T1000 (cell line): ENCODE measurements around the gene SH2D7.
A peak's percentile ranks its signal among the peaks of the same experiment; 100 is the strongest.

Experiments
- DNase-seq: peaks from one replicate; lab custom pipeline; 2025; ENCODE audit warnings: mixed read lengths; lab: John Stamatoyannopoulos, UW

The SH2D7 gene

DNA sequence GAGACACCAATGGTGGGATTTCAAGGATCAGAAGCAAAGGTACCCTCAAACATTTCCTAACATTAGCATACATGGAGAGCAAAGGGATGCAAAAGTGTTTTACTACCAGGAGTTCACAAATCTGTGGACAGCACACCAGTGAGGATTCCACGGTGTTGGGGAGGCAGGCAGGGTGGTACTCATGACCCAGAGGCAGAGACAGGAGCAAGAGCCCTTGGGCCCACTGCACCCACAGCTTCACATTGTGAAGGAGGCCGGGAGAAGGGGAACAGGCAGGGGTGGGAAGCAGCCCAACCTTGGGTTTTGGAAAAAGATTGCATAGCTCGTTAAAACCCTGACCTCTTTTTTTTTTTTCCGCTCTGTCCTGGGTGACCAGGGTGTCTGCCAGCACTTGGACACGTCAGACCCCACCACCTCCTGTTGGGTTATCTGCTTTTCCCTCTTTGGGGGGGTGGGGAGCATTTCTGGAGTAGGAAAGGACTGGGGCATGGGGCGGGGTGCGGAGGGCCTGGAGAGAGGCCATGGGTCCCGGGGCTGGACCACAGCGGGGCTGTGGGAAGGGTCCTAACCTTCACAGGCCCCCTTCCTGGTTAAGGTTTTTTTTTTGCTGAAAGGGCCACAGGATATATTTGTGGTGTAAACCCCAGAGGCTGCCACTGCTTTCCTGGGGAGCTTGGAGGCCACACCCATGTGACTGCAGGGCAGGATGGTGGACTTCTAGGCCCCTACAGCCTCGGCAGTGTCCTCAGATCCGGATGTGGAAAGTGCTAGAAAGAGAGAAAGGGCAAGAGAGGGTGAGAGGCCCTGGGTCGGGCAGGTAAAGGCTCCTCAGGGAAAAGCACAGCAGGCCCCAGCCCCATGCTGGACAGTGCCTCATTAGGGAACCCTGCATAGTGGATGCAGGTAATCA, 12.5 kb downstream of the SH2D7 start:
- DNase-seq, result no peak

DNA sequence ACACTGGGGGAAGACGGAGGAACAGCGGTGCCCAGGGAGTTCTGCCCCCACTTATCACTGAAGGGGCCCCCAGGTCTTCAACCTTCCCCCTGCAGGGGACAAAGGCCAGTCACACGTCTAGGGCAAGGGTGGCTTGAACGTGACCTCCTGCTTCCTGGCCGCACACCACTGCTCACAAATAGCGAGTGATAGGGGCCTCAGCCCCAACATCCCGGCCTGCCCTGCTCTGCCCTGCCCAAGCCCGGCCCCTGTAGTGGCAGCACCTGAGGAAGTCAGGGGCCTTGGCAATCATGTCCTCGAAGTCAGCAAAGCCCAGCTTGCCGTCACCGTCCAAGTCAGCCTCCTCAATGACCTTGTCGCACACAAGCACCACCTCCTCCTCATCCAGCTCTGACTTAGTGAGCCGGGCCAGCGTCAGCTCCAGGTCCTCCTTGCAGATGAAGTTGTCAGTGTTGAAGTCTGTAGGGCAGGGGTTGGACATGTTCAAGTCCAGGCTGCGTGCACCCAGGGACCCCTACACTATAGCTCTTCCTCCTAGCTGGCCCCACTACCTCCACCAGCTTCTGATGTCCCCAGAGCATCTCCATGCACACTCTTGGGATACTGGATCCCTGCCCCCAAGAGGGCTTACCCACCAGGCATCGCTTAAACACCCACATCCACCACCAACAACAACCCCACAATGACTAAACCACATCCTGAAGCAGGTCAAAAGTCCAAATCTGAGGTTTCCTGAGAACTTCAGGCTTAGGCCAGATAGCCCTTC, 13.3 kb downstream of the SH2D7 start:
- DNase-seq, result no peak

DNA sequence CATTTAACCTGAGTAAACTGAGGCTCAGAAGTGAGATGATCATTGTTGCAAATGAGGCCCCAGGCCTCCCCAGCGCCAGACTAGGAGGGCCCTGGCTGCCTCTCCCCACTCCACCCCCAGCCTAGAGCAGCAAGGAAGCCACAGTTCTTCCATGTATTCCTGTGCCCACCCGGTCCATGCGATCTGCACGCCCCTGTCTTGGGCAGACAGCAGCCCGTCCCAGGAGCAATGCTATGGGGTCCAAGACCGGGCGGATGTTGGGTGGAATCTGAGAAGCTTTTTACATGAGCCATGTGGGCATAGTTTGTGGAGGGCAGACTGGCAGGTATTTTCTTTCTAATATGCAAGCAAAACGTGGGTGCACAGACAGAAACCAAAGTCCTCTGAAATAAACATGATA, 15.1 kb downstream of the SH2D7 start:
- no peak for DNase-seq

DNA sequence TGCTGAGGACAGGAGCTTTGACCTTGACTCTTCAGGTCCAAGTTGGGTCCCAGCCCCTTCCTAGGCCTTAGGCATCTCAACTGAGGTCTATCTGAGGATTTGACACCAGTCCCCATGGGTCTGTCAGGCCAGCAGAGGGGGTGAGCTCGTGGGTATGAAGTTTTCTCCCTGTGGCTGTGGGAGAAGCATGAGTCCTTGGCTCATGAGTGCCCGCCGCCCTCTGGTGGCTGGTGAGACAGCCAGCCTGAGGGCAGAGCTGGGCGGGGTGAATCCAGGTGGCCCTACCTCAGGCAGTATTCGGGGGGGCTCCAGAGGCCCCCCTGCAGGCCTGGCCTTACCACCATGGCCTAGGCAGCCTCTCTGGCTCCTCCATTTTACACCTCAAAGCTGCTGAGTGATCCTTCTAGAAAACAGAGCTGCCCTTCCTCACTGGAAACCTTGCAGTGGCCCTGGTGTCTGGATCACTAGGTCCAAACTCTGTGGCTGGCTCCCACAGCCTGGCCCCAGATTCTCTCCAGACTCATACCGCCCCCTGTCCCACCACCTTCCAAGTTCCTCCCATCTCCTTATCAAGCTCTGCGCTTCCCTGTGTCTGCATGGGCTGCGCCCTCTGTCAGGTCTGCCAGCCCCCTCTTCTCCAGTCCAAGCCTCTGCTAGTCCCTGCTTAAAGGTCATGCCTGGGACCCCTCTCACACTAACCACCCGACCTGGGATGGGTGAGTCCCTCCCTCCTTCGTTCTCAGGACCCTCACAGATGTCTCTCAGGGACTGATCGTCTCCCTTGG, 16.1 kb downstream of the SH2D7 start:
- peak; percentile 58 for DNase-seq

DNA sequence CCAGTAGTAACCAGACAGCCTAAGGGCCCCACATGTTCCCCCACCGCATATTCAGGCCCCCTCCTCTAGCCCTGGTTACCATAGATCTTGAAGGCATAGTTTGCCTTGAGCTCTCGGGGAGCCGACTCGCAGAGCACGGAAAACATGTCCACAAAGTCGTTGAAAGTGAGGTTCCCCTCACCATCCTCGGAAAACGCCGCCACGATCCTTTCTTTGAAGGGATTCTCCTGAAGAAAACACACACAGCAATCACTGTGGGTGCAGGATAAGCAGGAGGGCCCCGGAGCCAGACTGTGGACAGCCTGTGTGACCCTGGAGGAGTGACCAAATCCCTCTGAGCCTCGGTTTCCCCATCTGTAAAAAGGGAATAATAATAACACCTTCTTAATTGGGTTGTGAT, 16.8 kb downstream of the SH2D7 start:
- no peak for DNase-seq

DNA sequence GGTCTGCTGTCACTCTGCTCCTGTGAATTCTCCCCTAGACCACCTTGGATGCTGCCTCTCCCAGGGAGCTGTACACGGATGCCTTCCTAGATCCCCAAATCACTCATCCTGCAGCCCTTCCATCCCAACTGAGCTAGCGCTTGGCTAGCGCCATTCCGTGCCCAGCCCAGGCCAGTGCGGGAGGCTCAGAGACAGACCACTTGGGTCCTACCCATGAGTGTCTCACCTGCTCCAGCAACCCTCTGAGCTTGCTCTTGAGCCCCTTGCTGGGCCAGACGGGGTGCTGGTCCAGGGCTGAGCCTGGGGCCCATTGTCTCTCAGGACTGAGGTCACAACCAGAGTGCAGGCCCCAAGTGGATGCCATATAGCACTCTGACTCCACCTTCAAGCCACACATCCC, 17.7 kb downstream of the SH2D7 start:
- DNase-seq, result no peak

DNA sequence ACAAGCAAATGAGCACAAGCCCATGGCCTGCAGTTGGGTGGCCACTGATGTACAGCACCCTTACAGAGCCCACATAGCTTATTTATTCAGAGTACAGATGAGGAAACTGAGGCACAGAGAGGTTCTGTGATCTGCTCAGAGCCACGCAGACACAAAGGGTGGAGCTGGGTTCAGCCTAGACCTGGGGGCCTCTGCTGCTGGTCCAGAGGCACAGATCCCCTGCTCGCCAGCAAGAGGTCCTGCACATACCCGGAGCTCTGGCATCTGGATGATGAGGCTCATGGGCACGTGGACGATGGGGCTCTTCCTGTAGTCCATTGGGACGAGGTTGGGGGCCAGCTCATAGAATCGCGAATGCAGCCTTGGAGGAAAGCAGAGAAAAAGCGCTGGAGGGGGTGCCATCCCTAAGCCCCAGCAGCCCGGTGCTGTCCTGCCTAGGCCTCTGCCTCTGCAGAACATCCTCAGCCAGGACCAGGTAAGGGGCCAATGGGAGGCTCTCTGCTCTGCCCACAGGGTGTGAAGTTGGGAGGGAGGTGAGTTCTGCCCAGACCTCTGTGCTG, 18.6 kb downstream of the SH2D7 start:
- no peak for DNase-seq

DNA sequence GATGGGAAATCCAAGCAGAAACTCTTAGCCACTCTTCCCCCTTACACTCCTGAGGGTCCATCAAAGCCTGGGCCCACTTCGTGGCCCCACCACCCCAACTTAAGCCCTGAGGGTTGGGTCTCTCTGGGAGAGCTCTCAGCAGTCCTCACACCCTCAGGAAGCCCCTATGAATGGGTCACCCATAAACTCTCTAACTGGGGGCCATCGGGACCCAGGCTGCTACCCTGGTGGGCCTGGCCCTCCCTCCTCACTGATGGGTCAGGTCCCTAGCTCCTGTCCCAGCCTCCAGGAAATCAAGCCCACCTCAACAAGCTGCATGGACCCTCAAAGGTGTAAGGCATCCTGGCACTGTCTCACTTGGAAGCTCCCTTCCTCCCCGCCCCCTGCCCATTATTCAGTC, 19.4 kb downstream of the SH2D7 start:
- no peak for DNase-seq

DNA sequence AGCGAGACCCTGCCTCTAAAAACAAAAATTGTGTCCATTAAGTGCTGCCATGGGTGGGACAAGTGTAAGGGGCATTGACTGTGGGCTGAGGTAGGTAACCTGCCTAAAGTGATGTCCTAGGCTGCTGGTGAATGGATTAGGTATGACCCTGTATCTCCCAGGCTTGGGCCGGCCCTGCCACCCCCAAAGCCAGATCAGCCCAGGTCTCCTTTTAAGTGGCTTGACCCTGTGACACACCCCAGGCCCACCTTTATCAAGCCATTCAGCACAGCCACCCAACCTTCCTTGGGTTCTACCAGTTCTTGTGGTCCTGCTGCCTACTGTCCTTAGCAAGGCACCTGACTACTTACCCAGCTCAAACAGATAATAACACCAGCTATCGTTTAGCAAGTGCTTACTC, 20.2 kb downstream of the SH2D7 start:
- DNase-seq, result no peak

DNA sequence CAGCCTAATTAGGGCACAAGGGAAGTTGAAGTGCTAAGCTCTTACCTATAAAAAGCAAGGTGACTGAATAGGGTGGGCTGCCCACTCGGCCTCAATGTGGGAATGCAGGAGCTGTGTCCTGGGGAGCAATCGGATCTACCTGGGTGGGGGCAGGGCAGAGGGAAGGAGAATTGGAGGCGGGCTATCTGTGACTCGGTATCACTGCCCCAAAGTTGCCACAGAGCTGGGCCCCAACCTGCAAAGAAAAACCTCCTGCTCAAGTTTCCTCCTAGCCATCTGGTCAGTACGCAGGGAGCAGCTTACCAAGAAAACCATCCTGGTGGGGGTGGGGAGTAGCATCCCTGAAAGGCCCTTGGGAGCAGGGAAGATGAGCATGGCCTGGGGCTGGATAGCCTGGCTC, 28.2 kb downstream of the SH2D7 start:
- DNase-seq, result no peak

DNA sequence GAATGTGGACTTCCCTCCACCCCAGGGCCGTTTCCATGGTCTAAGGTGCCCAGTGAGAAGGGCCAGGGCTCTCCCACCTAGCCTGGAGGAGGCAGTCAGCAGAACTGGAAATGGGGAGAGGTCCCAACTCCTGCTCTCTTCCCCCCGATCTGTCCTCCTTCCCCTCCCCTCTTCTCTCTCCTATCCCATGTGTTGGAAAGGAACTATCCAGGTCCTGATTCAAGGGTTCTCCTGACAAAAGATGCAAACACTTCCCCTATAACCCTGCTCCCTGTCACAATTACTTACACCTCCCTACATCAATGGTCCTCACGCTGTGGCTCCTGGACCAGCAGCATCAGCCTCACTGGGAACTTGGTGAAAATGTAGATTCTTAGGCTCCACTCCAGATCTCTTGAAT, 32.9 kb downstream of the SH2D7 start:
- DNase-seq, result no peak

DNA sequence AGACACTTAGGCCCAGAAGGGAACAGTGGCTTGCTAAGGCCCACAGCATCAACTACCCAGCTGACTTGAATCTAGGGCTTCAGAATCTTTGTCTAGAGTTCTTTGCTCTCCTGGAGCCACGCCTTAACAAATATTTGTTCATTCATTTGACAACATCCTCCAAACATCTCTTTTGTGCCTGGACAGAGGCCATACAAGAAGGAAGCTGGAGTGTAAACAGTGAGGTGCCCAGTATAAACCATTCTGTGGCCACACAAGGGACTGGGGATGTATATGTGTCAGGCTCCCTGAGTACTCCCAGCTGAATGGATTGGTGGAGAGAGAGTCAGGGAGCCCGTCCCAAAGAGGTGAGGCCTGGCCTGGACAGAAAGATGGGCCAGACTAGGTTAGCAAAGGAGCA, 35.5 kb downstream of the SH2D7 start:
- DNase-seq, result no peak

DNA sequence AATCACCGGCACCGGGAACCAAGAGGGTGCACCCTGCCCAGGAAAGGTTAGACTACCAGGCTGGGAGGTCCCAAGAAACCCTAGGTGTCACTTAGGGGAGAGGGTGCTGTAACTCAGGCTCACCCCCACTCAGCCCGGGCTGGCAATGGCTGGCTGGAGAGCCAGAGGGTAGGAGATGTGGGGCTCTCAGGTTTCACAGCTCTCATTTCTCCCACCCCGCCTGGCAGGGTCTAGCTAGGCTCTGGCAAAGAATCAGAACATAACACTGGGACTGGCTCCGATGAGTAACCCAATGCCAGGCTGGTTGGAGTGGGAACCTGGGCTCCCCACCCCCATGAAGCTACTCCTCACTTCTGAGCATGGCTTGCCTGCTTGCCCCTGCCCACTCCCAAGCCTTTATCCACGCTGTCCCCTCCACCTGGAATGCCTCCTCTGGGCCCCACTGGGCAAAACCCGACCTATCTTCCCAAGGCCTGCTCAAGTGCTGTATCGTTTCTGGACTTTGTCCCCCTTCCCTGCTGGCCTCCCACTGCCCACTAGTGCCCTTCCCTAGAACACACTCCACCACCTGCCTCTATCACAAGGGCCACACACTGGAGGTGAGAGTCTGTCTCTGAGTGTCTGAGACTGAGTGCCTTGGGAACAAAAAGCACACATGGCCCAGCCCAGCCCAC, 36.9 kb downstream of the SH2D7 start:
- DNase-seq, result no peak

DNA sequence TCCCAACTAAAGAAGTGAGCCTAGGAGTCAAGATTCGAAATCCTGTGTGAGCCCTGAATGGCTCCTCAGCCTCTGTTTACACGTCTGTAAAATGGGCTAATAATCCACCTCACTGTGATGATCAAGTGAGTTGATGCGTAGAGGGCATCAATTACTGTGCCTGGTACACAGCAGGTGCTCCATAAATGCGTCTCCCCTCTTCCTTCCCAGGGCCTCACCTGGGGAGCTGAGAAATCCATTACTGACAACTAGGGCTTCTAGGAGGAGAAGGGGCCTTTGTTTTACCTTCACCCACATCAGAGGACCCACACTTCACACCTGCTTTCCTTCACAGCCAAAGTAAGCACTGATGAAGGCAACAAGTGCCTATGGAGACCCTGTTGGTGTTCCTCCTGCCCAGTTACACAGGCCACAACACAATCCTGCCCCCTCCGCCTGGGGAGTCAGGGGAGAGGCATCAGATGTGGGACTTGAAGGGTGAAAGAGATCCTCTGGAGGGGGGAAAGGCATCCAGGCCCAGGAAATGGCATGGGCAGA, 37.5 kb downstream of the SH2D7 start:
- no peak for DNase-seq

DNA sequence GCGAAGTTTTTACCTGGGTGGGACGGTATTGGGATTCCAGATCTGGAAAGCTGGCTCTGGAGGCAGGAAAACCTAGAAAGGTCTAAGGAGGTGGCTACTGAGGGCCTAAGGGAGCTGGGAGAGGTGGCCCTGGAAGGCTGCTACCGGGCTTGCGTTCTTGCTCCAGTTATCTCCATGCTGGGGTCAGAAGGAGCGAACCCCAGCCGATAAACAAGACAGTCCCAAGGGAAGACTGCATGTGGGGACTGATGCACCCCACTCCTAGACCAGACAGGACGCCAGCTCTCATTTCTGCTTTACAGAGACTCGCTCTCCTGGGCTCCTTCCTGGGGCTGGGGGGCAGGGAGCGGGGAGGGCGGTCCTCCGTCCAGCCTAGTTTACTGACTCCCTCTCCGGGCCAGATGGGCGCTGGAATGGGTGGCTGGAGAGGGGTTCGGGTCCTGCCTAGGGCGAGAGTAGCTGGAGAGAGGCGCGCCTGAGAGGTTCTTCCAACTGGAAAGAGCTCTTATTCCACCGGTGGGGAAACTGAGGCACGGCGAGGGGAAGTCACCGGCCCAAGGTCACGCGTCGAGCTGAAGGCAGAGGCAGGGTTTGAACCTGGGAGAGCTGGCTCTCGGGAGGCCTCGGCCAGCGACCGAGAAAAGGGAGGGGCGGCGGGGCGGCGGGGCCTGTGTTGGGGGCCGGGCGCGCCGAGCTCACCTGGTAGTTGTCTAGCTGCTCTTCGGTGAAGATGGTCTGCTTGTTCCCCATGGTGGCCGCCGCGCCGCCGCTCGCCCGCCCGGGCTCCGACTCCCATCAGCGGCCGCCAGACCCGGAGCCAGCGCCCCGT, 38.3 kb downstream of the SH2D7 start:
- no peak for DNase-seq

DNA sequence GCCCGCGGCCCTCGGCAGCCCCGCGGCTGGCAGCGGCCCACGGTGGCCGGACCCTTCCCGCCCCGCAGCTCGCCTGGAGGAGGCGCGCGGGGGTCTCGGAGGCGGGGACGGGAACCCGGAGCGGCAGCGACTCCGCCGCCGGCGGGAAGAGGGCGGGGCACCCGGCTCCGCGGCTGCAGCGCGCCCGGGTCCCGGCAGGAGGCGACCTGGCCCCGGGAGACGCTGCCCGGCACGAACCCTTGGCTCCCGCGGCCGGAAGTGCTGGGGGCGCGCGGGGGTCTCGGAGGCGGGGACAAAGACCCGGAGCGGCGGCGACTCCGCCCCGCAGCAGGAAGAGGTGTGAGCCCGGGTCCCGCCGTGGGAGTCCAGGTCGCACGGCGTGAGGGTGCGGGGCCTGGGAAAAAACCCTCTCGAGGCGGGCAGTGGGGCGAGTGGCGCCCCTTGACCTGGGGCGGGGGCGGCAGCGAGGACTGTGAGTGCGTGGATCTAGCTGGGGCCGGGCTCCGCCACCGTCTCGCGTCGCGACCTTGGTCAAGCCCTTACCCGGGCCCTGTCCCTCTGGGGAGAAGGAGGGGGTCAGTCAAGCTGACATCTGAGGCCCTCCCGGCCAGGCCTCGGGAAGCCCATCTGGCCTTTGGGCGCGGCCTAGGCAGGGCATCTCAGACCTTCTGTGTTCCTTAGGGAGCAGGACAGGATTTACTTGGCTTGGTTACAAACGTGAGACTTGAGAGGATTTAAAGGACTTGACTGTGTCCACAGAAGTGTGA, 39.1 kb downstream of the SH2D7 start, which contains the start of gene CIB2:
TSS of gene CIB2 (minus strand) at position 151 of the 767 bp plus-strand sequence. CDS start 230 bp downstream, outside the sequence.
- DNase-seq, result peak; percentile 18

DNA sequence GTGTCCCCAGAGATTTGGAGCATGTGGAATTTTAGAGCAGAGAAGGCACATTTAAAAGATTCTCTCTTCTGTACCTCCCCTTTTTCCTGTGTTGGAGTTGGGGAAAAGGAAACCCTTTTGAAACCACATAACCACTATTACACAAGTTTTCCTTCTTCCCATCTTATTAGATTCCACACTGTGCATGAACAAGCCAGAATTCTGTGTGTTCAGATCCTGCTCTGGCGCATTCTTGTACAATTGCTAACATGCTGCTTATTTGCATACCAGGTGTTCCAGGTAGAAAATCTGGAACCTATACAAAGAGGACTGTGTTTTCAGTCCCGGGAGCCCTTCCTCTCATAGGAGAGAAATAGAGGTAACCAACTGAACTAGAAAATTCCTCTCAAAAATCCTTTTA, 41.4 kb downstream of the SH2D7 start:
- no peak for DNase-seq

DNA sequence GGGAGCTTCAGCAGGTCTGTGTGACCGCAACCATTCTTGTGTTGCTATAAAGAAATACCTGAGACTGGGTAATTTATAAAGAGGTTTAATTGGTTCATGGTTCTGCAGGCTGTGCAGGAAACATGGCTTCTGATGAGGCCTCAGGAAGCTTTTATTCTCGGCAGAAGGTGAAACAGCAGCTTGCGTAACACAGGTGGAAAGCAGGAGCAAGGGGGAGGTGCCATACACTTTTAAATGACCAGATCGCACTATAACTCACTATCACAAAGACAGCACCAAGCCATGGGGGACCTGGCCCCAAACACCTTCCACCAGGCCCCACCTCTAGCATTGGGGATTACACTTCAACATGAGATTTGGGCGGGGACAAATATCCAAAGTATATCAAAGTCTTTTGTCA, 47.2 kb downstream of the SH2D7 start:
- DNase-seq, result no peak

DNA sequence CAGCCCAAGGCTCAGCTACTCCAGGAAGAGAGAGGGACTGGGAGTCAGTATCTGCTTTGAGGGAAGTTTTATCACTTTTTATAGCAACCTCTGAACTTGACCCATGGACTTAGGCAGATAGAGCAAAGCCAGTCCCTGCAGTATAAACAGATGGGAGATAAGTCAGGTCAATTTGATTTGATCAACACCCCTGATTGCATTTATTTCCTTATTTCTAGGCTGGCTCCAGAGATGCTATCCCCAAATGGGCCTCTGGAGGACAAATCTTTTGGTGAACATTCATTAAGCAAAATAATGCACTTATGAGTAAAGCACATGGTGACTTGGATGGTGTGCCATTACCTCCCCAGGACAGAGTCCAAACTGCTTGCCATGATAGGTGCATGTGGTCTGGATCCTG, 47.9 kb downstream of the SH2D7 start:
- DNase-seq, result no peak

DNA sequence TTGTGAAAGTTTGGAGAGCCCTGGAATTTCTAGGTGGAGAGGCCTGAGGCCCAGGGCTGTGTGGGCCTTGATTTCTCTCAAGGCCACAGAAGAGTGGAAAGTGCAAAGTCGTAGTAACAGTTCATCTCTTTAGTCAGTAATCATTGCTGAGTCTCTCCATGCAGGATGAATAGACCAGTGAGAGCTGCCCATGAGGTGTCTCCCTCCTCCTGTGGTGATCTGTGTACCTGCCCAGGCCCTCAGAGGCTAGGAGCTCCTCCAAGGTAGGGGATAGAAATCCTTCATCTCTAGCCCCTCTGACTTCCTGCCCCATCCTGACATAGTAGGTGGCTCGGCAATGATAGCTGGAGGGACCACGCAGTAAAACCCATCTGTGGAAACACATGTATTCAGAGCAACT, 50.0 kb downstream of the SH2D7 start:
- no peak for DNase-seq
